ENCODE results near the gene CSNK2A2.

CSNK2A2 gene

DNA sequence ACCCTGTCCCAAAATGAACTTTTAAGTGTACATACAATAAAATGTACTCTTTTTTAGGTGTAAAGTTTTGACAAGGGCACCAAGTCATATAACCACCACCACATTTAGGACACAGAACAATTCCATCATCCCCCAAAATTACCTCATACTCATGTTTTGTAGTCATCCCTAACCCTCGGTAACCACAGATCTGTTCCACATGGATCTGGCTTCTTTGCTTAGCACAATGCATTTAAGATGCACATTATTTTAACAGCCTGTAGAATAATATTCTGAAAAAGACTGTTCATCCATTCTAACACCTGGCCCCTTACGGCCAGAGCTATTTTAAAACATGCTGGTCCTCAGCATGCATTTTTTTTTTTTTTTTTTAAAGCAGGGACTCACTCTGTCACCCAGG is 43.6 kb downstream of the CSNK2A2 start:
- no peak overlapping the region for H3K9ac ChIP-seq
- no peaks in the 10 kb centered on the region for H3K36me3 ChIP-seq (ENCODE audit: insufficient read depth)
- H3K4me1 ChIP-seq (ENCODE audit: low read depth, poor library complexity, severe bottlenecking): peaks cover 5% of the 10 kb centered on the region
- no peak overlapping the region for H3K27ac ChIP-seq
- no peak for TF ChIP-seq CTCF (conservative IDR thresholded peaks at IDR 0.05; ENCODE audit: low read depth, low read length)
- no peak overlapping the region for H3K4me3 ChIP-seq (IDR thresholded peaks at IDR 0.05; ENCODE audit: insufficient read depth, low read depth, low read length)
- no peaks in the 10 kb centered on the region for H3K27me3 ChIP-seq (ENCODE audit: insufficient read depth, low read depth)
- H3K4me2 ChIP-seq: no peak overlapping the region
- H2AFZ ChIP-seq (ENCODE audit: low read depth): no peak overlapping the region
- no peaks in the 10 kb centered on the region for H4K20me1 ChIP-seq (ENCODE audit: insufficient read depth)
- no peaks in the 10 kb centered on the region for H3K79me2 ChIP-seq (ENCODE audit: insufficient read depth, low read depth)

DNA sequence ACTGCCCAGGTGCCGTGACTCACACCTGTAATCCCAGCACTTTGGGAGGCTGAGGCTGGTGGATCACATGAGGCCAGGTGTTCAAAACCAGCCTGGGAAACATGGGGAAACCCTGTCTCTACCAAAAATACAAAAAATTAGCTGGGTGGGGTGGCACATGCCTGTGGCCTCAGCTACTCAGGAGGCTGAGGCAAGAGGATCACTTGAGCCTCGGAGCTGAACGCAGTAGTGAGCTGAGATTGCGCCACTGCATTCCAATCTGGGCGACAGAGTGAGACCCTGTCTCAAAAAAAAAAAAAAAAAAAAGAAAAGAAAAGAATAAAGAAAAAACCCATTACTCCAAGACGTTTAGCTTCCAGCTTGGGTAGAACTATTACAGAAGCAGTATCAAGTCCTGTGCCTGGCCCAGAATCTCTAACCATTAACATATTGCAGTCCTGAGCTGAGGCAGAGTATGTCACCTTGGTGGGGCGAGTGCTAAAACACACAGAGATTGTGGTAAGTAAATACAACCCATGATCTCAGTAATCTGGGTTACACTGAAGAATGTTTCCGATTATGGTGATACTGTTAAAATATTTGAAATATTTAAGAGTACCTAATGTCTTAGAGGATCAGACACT is 45.5 kb downstream of the CSNK2A2 start:
- Histone ChIP-seq H3K4me3 (IDR thresholded peaks at IDR 0.05; ENCODE audit: insufficient read depth, low read depth, low read length) (no peak overlapping the region), H3K36me3 (ENCODE audit: insufficient read depth) (no peaks in the 10 kb centered on the region), H3K9ac (no peak overlapping the region), H3K27ac (no peak overlapping the region), H4K20me1 (ENCODE audit: insufficient read depth) (no peaks in the 10 kb centered on the region), H3K79me2 (ENCODE audit: insufficient read depth, low read depth) (no peaks in the 10 kb centered on the region), H2AFZ (ENCODE audit: low read depth) (no peak overlapping the region), H3K4me2 (no peak overlapping the region), H3K4me1 (ENCODE audit: low read depth, poor library complexity, severe bottlenecking) (peaks cover 5% of the 10 kb centered on the region), H3K27me3 (ENCODE audit: insufficient read depth, low read depth) (no peaks in the 10 kb centered on the region)
- no peak for TF ChIP-seq CTCF (conservative IDR thresholded peaks at IDR 0.05; ENCODE audit: low read depth, low read length)

- Histone ChIP-seq H3K36me3 (ENCODE audit: insufficient read depth) (no peaks in the 10 kb centered on the region), H3K79me2 (ENCODE audit: insufficient read depth, low read depth) (no peaks in the 10 kb centered on the region), H3K27ac (no peak overlapping the region), H2AFZ (ENCODE audit: low read depth) (no peak overlapping the region), H4K20me1 (ENCODE audit: insufficient read depth) (no peaks in the 10 kb centered on the region), H3K4me3 (IDR thresholded peaks at IDR 0.05; ENCODE audit: insufficient read depth, low read depth, low read length) (no peak overlapping the region), H3K4me2 (no peak overlapping the region), H3K27me3 (ENCODE audit: insufficient read depth, low read depth) (no peaks in the 10 kb centered on the region), H3K4me1 (ENCODE audit: low read depth, poor library complexity, severe bottlenecking) (no peaks in the 10 kb centered on the region), H3K9ac (no peak overlapping the region)
- TF ChIP-seq CTCF (conservative IDR thresholded peaks at IDR 0.05; ENCODE audit: low read depth, low read length): no peak
These were observed 49.4 kb downstream of the CSNK2A2 start for GRCh38 chr16:58148526-58148925.

DNA sequence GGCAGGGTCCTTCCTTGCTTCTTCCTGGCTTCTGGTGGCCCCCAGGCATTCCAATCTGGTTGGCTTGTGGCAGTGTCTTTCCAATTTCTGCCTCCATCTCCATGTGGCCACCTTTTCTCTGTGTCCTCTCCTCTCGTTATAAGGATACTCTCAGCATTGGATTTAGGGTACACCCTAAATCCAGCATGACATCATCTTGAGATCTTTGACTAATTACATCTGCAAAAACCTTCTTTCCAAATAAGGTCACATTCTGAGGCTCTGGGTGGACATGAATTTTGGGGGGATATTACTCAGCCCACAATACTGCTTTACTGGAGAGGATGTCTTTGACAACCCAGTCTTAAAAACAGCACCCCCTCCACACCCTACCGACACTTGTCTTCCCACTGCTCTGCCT is 49.8 kb downstream of the CSNK2A2 start:
- no peak for TF ChIP-seq CTCF (conservative IDR thresholded peaks at IDR 0.05; ENCODE audit: low read depth, low read length)
- no peak overlapping the region for H3K9ac ChIP-seq
- no peaks in the 10 kb centered on the region for H3K36me3 ChIP-seq (ENCODE audit: insufficient read depth)
- no peaks in the 10 kb centered on the region for H4K20me1 ChIP-seq (ENCODE audit: insufficient read depth)
- no peaks in the 10 kb centered on the region for H3K4me1 ChIP-seq (ENCODE audit: low read depth, poor library complexity, severe bottlenecking)
- H3K4me2 ChIP-seq: no peak overlapping the region
- no peak overlapping the region for H3K4me3 ChIP-seq (IDR thresholded peaks at IDR 0.05; ENCODE audit: insufficient read depth, low read depth, low read length)
- H2AFZ ChIP-seq (ENCODE audit: low read depth): no peak overlapping the region
- no peaks in the 10 kb centered on the region for H3K27me3 ChIP-seq (ENCODE audit: insufficient read depth, low read depth)
- H3K27ac ChIP-seq: no peak overlapping the region
- H3K79me2 ChIP-seq (ENCODE audit: insufficient read depth, low read depth): no peaks in the 10 kb centered on the region
